H1 (cell line): ENCODE results near the gene SMYD4.

Experiments used
- RNF2 ChIP-seq: fragments of 200-900, 300-1000 bp; sonication (generic); IDR thresholded peaks from 2 replicates; pipeline ENCODE4 v1.7.1; 2016; ENCODE audit warnings: borderline replicate concordance, low read depth, mild to moderate bottlenecking, antibody characterized with exemption, low read length; ENCODE audit not compliant: poor library complexity, severe bottlenecking; ENCODE audit errors: missing control alignments
- SIRT6 ChIP-seq: IDR thresholded peaks from one replicate; pipeline ENCODE4 v1.7.1; 2012; ENCODE audit warnings: low read length, inconsistent platforms
- TEAD4 ChIP-seq: IDR thresholded peaks from 2 replicates; pipeline ENCODE4 v1.6.1; 2012; ENCODE audit warnings: low read depth, low read length, inconsistent platforms, mixed read lengths

DNA sequence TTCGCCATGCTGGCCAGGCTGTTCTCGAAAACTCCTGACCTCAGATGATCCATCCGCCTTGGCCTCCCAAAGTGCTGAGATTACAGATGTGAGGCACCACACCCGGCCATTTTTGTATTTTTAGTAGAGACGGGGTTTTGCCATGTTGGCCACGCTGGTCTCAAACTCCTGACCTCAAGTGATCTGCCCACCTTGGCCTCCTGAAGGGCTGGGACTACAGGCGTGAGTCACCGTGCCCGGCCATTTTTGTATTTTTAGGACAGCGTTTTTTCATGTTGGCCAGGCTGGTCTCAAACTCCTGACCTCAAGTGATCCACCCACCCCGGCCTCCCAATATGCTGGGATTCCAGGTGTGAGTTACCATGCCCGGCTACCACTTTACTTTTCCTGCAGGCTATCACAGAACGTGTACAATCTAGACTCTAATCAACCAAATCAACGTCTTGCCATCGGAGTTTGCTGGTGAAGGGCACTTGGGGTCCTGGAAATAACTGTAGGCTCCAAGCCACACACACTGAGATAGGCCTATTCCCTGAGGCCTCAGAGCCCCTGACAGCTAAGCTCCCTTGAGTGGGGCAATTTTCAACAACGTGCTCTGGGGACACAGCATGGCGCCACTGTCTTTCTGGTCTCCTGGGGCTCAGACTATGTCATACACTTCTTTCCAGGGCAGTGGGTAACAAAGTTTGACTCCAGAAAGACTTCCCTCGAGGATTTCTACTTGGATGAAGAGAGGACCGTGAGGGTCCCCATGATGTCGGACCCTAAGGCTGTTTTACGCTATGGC is 55.1 kb downstream of the SMYD4 start:
- TF ChIP-seq TEAD4 (no peak), SIRT6 (no peak), RNF2 (no peak)
